ENCODE data around the gene KIF21B.

- TF ChIP-seq EZH2 (IDR thresholded peaks at IDR 0.05; ENCODE audit: borderline replicate concordance, low read depth, low read length, poor library complexity, severe bottlenecking) = no peak
- no peak for TF ChIP-seq CTCF (conservative IDR thresholded peaks at IDR 0.05; ENCODE audit: low read depth, low read length)
Observed at GRCh38 chr1:200945111-200945510, 78.4 kb downstream of the KIF21B start.

Data from A673 (cell line).